ENCODE data around the gene PDIA4.
A peak's percentile ranks its signal among the peaks of the same experiment; 100 is the strongest.

The PDIA4 gene

GRCh38 chr7:148997497-148997896 is 30.8 kb downstream of the PDIA4 start:
- peaks cover 8% of the 10 kb centered on the region for H3K36me3 ChIP-seq (ENCODE audit: low read depth)
- DNase-seq (ENCODE audit: low spot score) (no peak), ATAC-seq (ENCODE audit: low read depth) (no peak)
- TF ChIP-seq, protein P1, sequence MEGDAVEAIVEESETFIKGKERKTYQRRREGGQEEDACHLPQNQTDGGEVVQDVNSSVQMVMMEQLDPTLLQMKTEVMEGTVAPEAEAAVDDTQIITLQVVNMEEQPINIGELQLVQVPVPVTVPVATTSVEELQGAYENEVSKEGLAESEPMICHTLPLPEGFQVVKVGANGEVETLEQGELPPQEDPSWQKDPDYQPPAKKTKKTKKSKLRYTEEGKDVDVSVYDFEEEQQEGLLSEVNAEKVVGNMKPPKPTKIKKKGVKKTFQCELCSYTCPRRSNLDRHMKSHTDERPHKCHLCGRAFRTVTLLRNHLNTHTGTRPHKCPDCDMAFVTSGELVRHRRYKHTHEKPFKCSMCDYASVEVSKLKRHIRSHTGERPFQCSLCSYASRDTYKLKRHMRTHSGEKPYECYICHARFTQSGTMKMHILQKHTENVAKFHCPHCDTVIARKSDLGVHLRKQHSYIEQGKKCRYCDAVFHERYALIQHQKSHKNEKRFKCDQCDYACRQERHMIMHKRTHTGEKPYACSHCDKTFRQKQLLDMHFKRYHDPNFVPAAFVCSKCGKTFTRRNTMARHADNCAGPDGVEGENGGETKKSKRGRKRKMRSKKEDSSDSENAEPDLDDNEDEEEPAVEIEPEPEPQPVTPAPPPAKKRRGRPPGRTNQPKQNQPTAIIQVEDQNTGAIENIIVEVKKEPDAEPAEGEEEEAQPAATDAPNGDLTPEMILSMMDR (IDR thresholded peaks at IDR 0.05; ENCODE audit: poor library complexity, severe bottlenecking): no peak
- no peak overlapping the region for H3K4me3 ChIP-seq (ENCODE audit: severe bottlenecking)
- no peaks in the 10 kb centered on the region for H3K4me1 ChIP-seq (ENCODE audit: insufficient read depth, poor library complexity, severe bottlenecking)
- H3K9me3 ChIP-seq (ENCODE audit: severe bottlenecking): no peaks in the 10 kb centered on the region
- no peaks in the 10 kb centered on the region for H3K27me3 ChIP-seq (ENCODE audit: insufficient read depth, poor library complexity, severe bottlenecking)
- no peak overlapping the region for H3K27ac ChIP-seq (ENCODE audit: poor library complexity, severe bottlenecking)

DNA sequence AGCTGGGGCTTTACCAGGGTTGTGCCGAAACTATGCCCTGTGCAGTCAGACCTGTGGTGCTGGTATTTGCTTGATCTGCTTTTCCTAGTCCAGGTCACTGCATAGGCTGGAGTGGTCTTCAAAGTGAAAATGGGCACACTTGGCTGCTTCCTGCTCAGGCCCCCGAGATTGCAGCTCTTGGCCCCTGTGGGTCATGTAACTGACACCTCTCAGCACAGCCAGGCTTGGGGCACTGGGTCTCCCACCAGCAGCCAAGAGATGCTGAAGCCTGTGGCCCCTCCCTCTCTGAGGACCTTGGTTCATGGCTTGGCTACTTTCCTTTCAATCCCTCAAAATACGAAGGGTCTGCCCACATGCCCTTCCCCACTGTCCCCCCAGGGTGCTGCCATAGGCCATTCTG is 33.7 kb downstream of the PDIA4 start:
- TF ChIP-seq, protein P1 (IDR thresholded peaks at IDR 0.05; ENCODE audit: poor library complexity, severe bottlenecking): no peak
- no peak overlapping the region for H3K4me3 ChIP-seq (ENCODE audit: severe bottlenecking)
- ATAC-seq (ENCODE audit: low read depth): 0 out of 3 replicates have a peak, but pooled peaks have one; percentile 4
- H3K27ac ChIP-seq (ENCODE audit: poor library complexity, severe bottlenecking): no peak overlapping the region
- no peak for DNase-seq (ENCODE audit: low spot score)
- H3K4me1 ChIP-seq (ENCODE audit: insufficient read depth, poor library complexity, severe bottlenecking): no peaks in the 10 kb centered on the region
- no peaks in the 10 kb centered on the region for H3K27me3 ChIP-seq (ENCODE audit: insufficient read depth, poor library complexity, severe bottlenecking)
- H3K9me3 ChIP-seq (ENCODE audit: severe bottlenecking): no peaks in the 10 kb centered on the region
- no peaks in the 10 kb centered on the region for H3K36me3 ChIP-seq (ENCODE audit: low read depth)

- TF ChIP-seq, protein P1 (IDR thresholded peaks at IDR 0.05; ENCODE audit: poor library complexity, severe bottlenecking): no peak
- no peaks in the 10 kb centered on the region for H3K9me3 ChIP-seq (ENCODE audit: severe bottlenecking)
- no peak overlapping the region for H3K27ac ChIP-seq (ENCODE audit: poor library complexity, severe bottlenecking)
- no peaks in the 10 kb centered on the region for H3K27me3 ChIP-seq (ENCODE audit: insufficient read depth, poor library complexity, severe bottlenecking)
- no peak for ATAC-seq (ENCODE audit: low read depth)
- no peak overlapping the region for H3K4me3 ChIP-seq (ENCODE audit: severe bottlenecking)
- DNase-seq (ENCODE audit: low spot score): no peak
- no peaks in the 10 kb centered on the region for H3K4me1 ChIP-seq (ENCODE audit: insufficient read depth, poor library complexity, severe bottlenecking)
- H3K36me3 ChIP-seq (ENCODE audit: low read depth): no peaks in the 10 kb centered on the region
Measured at GRCh38 chr7:148993193-148993592, 35.1 kb downstream of the PDIA4 start.

DNA sequence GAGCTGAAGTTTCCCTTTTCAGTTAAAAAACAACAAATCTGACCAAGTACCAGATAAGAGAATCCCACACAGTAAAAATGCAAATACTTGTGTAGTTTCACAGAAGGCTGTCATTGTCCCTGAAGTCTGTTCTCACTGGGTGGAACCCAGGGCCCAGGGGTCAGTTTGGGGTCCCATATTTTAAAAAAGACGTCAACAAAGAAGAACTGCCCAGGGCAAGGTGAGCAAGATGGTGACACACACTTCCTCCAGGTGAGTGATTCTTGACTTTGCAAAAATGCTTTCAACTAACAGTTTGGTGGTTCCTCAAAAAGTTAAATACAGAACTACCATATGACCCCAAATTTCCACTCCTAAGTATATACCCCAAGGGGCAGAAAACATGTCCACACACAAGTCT is 36.8 kb downstream of the PDIA4 start:
- H3K27me3 ChIP-seq (ENCODE audit: insufficient read depth, poor library complexity, severe bottlenecking): no peaks in the 10 kb centered on the region
- H3K4me3 ChIP-seq (ENCODE audit: severe bottlenecking): no peak overlapping the region
- no peaks in the 10 kb centered on the region for H3K4me1 ChIP-seq (ENCODE audit: insufficient read depth, poor library complexity, severe bottlenecking)
- no peak for DNase-seq (ENCODE audit: low spot score)
- no peak overlapping the region for H3K27ac ChIP-seq (ENCODE audit: poor library complexity, severe bottlenecking)
- no peaks in the 10 kb centered on the region for H3K9me3 ChIP-seq (ENCODE audit: severe bottlenecking)
- TF ChIP-seq, protein P1 (IDR thresholded peaks at IDR 0.05; ENCODE audit: poor library complexity, severe bottlenecking): no peak
- ATAC-seq (ENCODE audit: low read depth): no peak
- no peaks in the 10 kb centered on the region for H3K36me3 ChIP-seq (ENCODE audit: low read depth)

- peak; percentile 36 for ATAC-seq (ENCODE audit: low read depth)
- Histone ChIP-seq H3K36me3 (ENCODE audit: low read depth) (no peaks in the 10 kb centered on the region), H3K27ac (ENCODE audit: poor library complexity, severe bottlenecking) (peak overlapping the region; percentile 80), H3K27me3 (ENCODE audit: insufficient read depth, poor library complexity, severe bottlenecking) (no peaks in the 10 kb centered on the region), H3K9me3 (ENCODE audit: severe bottlenecking) (no peaks in the 10 kb centered on the region), H3K4me3 (ENCODE audit: severe bottlenecking) (peak overlapping the region; percentile 50), H3K4me1 (ENCODE audit: insufficient read depth, poor library complexity, severe bottlenecking) (peaks cover 2% of the 10 kb centered on the region)
- no peak for DNase-seq (ENCODE audit: low spot score)
- TF ChIP-seq, protein P1 (IDR thresholded peaks at IDR 0.05; ENCODE audit: poor library complexity, severe bottlenecking): no peak
Measured at GRCh38 chr7:148987751-148988512, 40.4 kb downstream of the PDIA4 start.

Data from RWPE2 (cell line).